H9 (cell line): ENCODE measurements around the gene BAHD1. TPM values are rescaled to one million over a fixed set of nuclear protein-coding genes. Genes with fewer than 3 reads are reported as not detected.
A peak's percentile ranks its signal among the peaks of the same experiment; 100 is the strongest.

Experiments used
- DNase-seq: peaks from one replicate; pipeline ENCODE4 v3.0.0-alpha.2; 2017
- H2AFZ ChIP-seq: one replicate; pipeline ENCODE4 v1.6.1; 2013; ENCODE audit warnings: mild to moderate bottlenecking, low read length, control low read depth, moderate library complexity
- H2AK5ac ChIP-seq: 2 replicates; pipeline ENCODE4 v1.6.1; 2013; ENCODE audit warnings: low read length, control low read depth, mixed read lengths; ENCODE audit not compliant: insufficient read length
- H2BK120ac ChIP-seq: one replicate; pipeline ENCODE4 v1.6.1; 2013; ENCODE audit warnings: low read depth, mild to moderate bottlenecking, low read length, control low read depth, inconsistent platforms; ENCODE audit not compliant: poor library complexity, severe bottlenecking
- H2BK12ac ChIP-seq: 2 replicates; pipeline ENCODE4 v1.6.1; 2013; ENCODE audit warnings: low read length, control low read depth, mixed read lengths, low read depth; ENCODE audit not compliant: insufficient read length
- H2BK15ac ChIP-seq: 2 replicates; pipeline ENCODE4 v1.6.1; 2013; ENCODE audit warnings: low read depth, low read length, control low read depth
- H2BK20ac ChIP-seq: one replicate; pipeline ENCODE4 v1.6.1; 2013; ENCODE audit warnings: low read depth, mild to moderate bottlenecking, low read length, control low read depth, inconsistent platforms; ENCODE audit not compliant: poor library complexity, severe bottlenecking
- H2BK5ac ChIP-seq: 2 replicates; pipeline ENCODE4 v1.6.1; 2013; ENCODE audit warnings: low read length, control low read depth, mixed read lengths; ENCODE audit not compliant: insufficient read length
- H3K14ac ChIP-seq: 2 replicates; pipeline ENCODE4 v1.6.1; 2013; ENCODE audit warnings: low read length, control low read depth; ENCODE audit not compliant: insufficient read depth
- H3K18ac ChIP-seq: 2 replicates; pipeline ENCODE4 v1.6.1; 2013; ENCODE audit warnings: low read depth, mild to moderate bottlenecking, mixed read lengths, low read length, control low read depth; ENCODE audit not compliant: insufficient read length
- H3K23ac ChIP-seq: 2 replicates; pipeline ENCODE4 v1.6.1; 2013; ENCODE audit warnings: low read length, control low read depth, mixed read lengths, low read depth; ENCODE audit not compliant: insufficient read length
- H3K23me2 ChIP-seq: 2 replicates; pipeline ENCODE4 v1.6.1; 2013; ENCODE audit warnings: low read depth, mild to moderate bottlenecking, mixed read lengths, low read length, control low read depth; ENCODE audit not compliant: insufficient read length, poor library complexity, severe bottlenecking
- H3K27ac ChIP-seq: 2 replicates; pipeline ENCODE4 v1.5.1; 2013; ENCODE audit warnings: low read length, control low read depth, mixed read lengths, low read depth; ENCODE audit not compliant: insufficient read length
- H3K27me3 ChIP-seq: 2 replicates; pipeline ENCODE4 v1.6.1; 2013; ENCODE audit warnings: low read length, control low read depth, inconsistent platforms; ENCODE audit not compliant: insufficient read depth
- H3K4ac ChIP-seq: 2 replicates; pipeline ENCODE4 v1.6.1; 2013; ENCODE audit warnings: low read depth, mild to moderate bottlenecking, control low read depth, inconsistent platforms, low read length, moderate library complexity
- H3K4me1 ChIP-seq: 2 replicates; pipeline ENCODE4 v1.6.1; 2013; ENCODE audit warnings: low read length, control low read depth, inconsistent platforms; ENCODE audit not compliant: insufficient read depth
- H3K4me2 ChIP-seq: 2 replicates; pipeline ENCODE4 v1.6.1; 2013; ENCODE audit warnings: low read length, control low read depth, mixed read lengths; ENCODE audit not compliant: insufficient read length, insufficient read depth
- H3K56ac ChIP-seq: 2 replicates; pipeline ENCODE4 v1.6.1; 2013; ENCODE audit warnings: low read depth, mild to moderate bottlenecking, mixed read lengths, low read length, control low read depth; ENCODE audit not compliant: insufficient read length
- H3K79me1 ChIP-seq: 2 replicates; pipeline ENCODE4 v1.6.1; 2013; ENCODE audit warnings: low read depth, mild to moderate bottlenecking, moderate library complexity, low read length, control low read depth, inconsistent platforms; ENCODE audit not compliant: insufficient read depth, poor library complexity, severe bottlenecking
- H3K79me2 ChIP-seq: 2 replicates; pipeline ENCODE4 v1.6.1; 2013; ENCODE audit warnings: low read length, control low read depth, inconsistent platforms; ENCODE audit not compliant: insufficient read depth
- H3K9ac ChIP-seq: 2 replicates; pipeline ENCODE4 v1.6.1; 2013; ENCODE audit warnings: low read length, control low read depth, mixed read lengths; ENCODE audit not compliant: insufficient read length; ENCODE audit errors: extremely low read depth
- H3K9me3 ChIP-seq: one replicate; pipeline ENCODE4 v1.6.1; 2013; ENCODE audit warnings: low read depth, low read length, inconsistent platforms; ENCODE audit not compliant: control insufficient read depth
- H3T11ph ChIP-seq: one replicate; pipeline ENCODE4 v1.6.1; 2013; ENCODE audit warnings: mild to moderate bottlenecking, low read length, control low read depth, inconsistent platforms
- H4K20me1 ChIP-seq: one replicate; pipeline ENCODE4 v1.6.1; 2013; ENCODE audit not compliant: control insufficient read depth, insufficient read length, insufficient read depth
- H4K5ac ChIP-seq: 2 replicates; pipeline ENCODE4 v1.6.1; 2013; ENCODE audit warnings: low read depth, mild to moderate bottlenecking, mixed read lengths, low read length, control low read depth; ENCODE audit not compliant: insufficient read length
- H4K8ac ChIP-seq: replicated peaks from 2 replicates; pipeline ENCODE4 v1.6.1; 2013; ENCODE audit warnings: low read length, control low read depth, mixed read lengths, low read depth; ENCODE audit not compliant: insufficient read length
- H4K91ac ChIP-seq: 2 replicates; pipeline ENCODE4 v1.6.1; 2013; ENCODE audit warnings: low read depth, mild to moderate bottlenecking, moderate library complexity, mixed read lengths, low read length, control low read depth; ENCODE audit not compliant: insufficient read length
- H3K27ac Mint-ChIP-seq, 3 experiments: 2 replicates in 2 of 3; 3 replicates in 1 of 3; pipeline ENCODE4 v1.8.0; 2020 to 2021; ENCODE audit warnings: mixed read lengths in 3 of 3, mild to moderate bottlenecking in 1 of 3, moderate library complexity in 1 of 3
- H3K27me3 Mint-ChIP-seq: 2 replicates; pipeline ENCODE4 v1.8.0; 2021; ENCODE audit warnings: low read depth, mild to moderate bottlenecking, moderate library complexity, mixed read lengths
- H3K36me3 Mint-ChIP-seq, 3 experiments: 2 replicates in 2 of 3; 3 replicates in 1 of 3; pipeline ENCODE4 v1.8.0; 2020 to 2021; ENCODE audit warnings: low read depth in 3 of 3, mixed read lengths in 3 of 3; ENCODE audit not compliant: insufficient read depth in 1 of 3
- H3K4me1 Mint-ChIP-seq, 2 experiments: 2 replicates each; pipeline ENCODE4 v1.8.0; 2020; ENCODE audit warnings: mixed read lengths in 2 of 2
- H3K4me3 Mint-ChIP-seq, 2 experiments: 2 replicates in 1 of 2; 3 replicates in 1 of 2; pipeline ENCODE4 v1.8.0; 2020 to 2021; ENCODE audit warnings: mild to moderate bottlenecking in 2 of 2, mixed read lengths in 2 of 2, moderate library complexity in 1 of 2
- H3K9me3 Mint-ChIP-seq, 2 experiments: 2 replicates in 1 of 2; 3 replicates in 1 of 2; pipeline ENCODE4 v1.8.0; 2020; ENCODE audit warnings: mild to moderate bottlenecking in 2 of 2, mixed read lengths in 2 of 2, moderate library complexity in 1 of 2
- WGBS: extraction: QIAGEN DNeasy Blood & Tissue Kit; methylation state at CpG from one replicate; pipeline ENCODE4 v1.1.7; 2013; ENCODE audit warnings: missing lambda C conversion rate, low lambda C conversion rate, mixed read lengths; ENCODE audit not compliant: insufficient read length; ENCODE audit errors: extremely low coverage; 5-methylcytosine and 5-hydroxymethylcytosine counted together
- total RNA-seq: library from RNA; stranded (reverse); gene quantifications from 2 replicates; pipeline ENCODE4 v1.2.1, GENCODE V29; 2021
- TF ChIP-seq, protein P1 (sequence below): fragments of 200-600 bp; sonication (generic); conservative IDR thresholded peaks from 3 replicates; pipeline ENCODE4 v1.8.0; 2021; ENCODE audit warnings: antibody characterized with exemption, mild to moderate bottlenecking

Gene BAHD1
- total RNA-seq, 1 experiment from 2014 or later, result 54.1 TPM

DNA sequence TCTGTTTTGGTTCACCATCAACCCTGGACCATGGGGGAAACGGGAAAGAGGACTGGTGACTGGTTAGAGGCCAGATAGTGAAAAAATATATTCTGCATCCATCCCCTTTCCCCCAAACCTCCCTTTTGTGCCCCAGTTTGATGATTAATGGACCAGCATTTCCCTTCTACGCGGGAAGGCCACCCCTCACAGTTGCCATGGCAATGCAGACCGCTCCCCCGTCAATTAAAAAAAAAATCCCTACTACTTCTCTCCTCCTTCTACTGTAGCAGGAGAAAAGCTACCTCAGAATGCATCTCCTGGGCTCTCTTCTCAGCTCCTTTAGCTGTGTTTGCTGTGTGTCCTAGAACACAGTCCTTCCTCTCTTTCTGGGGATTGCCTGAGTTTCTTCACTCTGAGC lies 4.0 kb downstream of the BAHD1 start:
- Histone ChIP-seq H3K23me2 (peaks cover 7% of the 10 kb centered on the region), H2AFZ (no peak overlapping the region), H2AK5ac (no peak overlapping the region), H3K9ac (no peak overlapping the region), H4K91ac (no peak overlapping the region), H3T11ph (no peak overlapping the region), H3K18ac (no peak overlapping the region), H3K27me3 (no peaks in the 10 kb centered on the region), H3K4me1 (peaks cover 20% of the 10 kb centered on the region), H3K4me2 (no peak overlapping the region), H3K14ac (no peak overlapping the region), H2BK120ac (no peak overlapping the region), H2BK5ac (no peak overlapping the region), H3K56ac (no peak overlapping the region), H4K20me1 (no peaks in the 10 kb centered on the region), H4K8ac (no peak overlapping the region), H3K27ac (no peak overlapping the region), H3K79me2 (peaks cover 55% of the 10 kb centered on the region; the same call in 1 of the 2 replicates), H3K9me3 (no peaks in the 10 kb centered on the region), H3K79me1 (peaks cover 8% of the 10 kb centered on the region), H3K4ac (no peak overlapping the region), H2BK20ac (no peak overlapping the region), H2BK12ac (no peak overlapping the region), H4K5ac (no peak overlapping the region), H3K23ac (no peak overlapping the region), H2BK15ac (no peak overlapping the region)
- DNase-seq, result no peak
- Mint-ChIP-seq H3K27ac (no peak overlapping the region; a peak in 1 of 7 replicates), H3K4me3 (peak overlapping the region; percentile 19 to 95; a peak in 3 of 5 replicates), H3K4me1 (peaks cover 52% of the 10 kb centered on the region in 2 experiments), H3K9me3 (no peaks in the 10 kb centered on the region), H3K27me3 (no peaks in the 10 kb centered on the region), H3K36me3 (peaks cover 0 to 31% (median 3%) of the 10 kb centered on the region in 3 experiments; a peak in 5 of 7 replicates)
- TF ChIP-seq, protein P1, sequence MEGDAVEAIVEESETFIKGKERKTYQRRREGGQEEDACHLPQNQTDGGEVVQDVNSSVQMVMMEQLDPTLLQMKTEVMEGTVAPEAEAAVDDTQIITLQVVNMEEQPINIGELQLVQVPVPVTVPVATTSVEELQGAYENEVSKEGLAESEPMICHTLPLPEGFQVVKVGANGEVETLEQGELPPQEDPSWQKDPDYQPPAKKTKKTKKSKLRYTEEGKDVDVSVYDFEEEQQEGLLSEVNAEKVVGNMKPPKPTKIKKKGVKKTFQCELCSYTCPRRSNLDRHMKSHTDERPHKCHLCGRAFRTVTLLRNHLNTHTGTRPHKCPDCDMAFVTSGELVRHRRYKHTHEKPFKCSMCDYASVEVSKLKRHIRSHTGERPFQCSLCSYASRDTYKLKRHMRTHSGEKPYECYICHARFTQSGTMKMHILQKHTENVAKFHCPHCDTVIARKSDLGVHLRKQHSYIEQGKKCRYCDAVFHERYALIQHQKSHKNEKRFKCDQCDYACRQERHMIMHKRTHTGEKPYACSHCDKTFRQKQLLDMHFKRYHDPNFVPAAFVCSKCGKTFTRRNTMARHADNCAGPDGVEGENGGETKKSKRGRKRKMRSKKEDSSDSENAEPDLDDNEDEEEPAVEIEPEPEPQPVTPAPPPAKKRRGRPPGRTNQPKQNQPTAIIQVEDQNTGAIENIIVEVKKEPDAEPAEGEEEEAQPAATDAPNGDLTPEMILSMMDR, result no peak
- WGBS, result no CpG with 5 or more reads among the region's 5 CpGs
